Erythroblast (primary cell): ENCODE results near the gene TSPAN16.
"Not testable (repeated sequence)": the region's sequence is repeated elsewhere in the genome, so short reads cannot be mapped to it uniquely, and the experiment has no call there.

Experiments
- DNase-seq, 2 experiments: peaks; one replicate each; lab custom pipeline; 2025; lab: John Stamatoyannopoulos, UW
- GATA1 ChIP-seq: IDR thresholded peaks from 2 replicates; pipeline ENCODE4 v1.6.1; 2011; ENCODE audit warnings: low read depth, mild to moderate bottlenecking, control low read depth, low read length, moderate library complexity
- POLR2A ChIP-seq: IDR thresholded peaks from 2 replicates; pipeline ENCODE4 v1.6.1; 2011; ENCODE audit warnings: mild to moderate bottlenecking, low read length

The TSPAN16 gene

GRCh38 chr19:11304936-11305335, 9.0 kb downstream of the TSPAN16 start:
- no peak for TF ChIP-seq POLR2A
- TF ChIP-seq GATA1, result no peak
- no peak for DNase-seq

GRCh38 chr19:11306337-11306736, 10.4 kb downstream of the TSPAN16 start:
- TF ChIP-seq GATA1, result no peak
- no peak for TF ChIP-seq POLR2A

DNA sequence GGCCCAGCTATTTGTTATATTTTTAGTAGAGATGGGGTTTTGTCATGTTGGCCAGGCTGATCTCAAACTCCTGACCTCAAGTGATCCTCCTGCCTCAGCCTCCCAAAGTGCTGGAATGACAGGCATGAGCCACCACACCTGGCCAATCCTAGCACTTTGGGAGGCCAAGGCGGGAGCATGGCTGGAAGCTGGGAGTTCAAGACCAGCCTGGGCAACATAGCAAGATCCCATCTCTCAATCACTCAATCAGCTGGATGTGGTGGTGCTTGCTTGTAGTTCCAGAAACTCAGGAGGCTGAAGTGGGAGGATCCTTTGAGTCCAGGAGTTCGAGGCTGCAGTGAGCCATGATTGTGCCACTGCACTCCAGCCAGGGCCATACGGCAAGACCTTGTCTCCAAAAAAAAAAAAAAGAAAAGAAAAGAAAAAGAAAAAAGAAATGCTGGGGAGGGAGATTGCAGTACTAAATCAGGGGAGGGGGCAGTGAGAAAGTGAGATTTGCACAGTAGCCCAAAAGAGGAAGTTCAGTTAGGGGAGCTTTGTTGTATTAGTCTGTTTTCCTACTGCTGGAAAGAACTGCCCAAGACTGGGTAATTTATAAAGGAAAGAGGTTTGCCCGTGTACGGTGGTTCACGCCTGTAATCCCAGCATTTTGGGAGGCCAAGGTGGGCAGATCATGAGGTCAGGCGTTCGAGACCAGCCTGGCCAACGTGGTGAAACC, 24.5 kb downstream of the TSPAN16 start:
- not testable (repeated sequence) for DNase-seq

More at GRCh38 chr19:11306337-11306736, 10.4 kb downstream of the TSPAN16 start:
- no peak for DNase-seq

DNA sequence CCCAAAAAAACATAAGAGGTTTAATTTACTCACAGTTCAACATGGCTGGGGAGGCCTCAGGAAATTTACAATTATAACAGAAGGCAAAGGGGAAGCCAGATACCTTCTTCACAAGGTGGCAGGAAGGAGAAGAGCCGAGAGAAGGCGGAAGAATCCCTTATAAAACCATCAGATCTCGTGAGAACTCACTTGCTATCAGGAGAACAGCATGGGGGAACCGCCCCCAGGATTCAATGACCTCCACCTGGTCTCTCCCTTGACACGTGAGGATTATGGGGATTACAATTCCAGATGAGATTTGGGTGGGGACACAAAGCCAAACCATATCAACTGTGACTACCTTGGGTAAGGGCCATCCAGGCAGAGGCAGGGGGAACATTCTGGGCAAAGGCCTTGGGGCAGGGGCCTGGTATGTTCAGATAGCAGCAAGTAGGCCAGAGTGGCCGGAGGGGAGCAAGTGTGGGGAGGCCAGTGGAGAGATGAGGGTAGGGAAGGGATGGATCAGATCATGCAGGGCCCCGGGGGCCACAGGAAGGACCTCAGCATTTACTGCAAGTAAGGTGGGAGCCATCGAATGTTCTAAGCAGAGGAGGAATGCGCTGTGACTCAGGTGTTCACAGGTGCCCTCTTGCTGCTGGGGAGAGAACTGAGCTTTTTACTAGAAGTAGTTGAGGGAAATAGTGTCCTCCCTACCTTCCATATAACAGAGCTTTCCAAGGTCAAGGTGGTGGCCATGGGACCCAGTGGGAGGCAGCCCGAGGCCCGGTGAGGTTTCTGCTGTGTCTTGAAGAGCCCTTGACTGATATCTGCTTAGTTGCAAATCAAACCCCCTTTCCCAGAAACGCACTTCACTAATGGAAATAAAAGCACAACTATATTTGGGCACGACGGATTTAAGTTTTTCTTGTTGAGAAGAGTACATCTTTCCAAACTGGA, 25.5 kb downstream of the TSPAN16 start:
- DNase-seq, result no peak
- TF ChIP-seq GATA1 (no peak), POLR2A (no peak)

DNA sequence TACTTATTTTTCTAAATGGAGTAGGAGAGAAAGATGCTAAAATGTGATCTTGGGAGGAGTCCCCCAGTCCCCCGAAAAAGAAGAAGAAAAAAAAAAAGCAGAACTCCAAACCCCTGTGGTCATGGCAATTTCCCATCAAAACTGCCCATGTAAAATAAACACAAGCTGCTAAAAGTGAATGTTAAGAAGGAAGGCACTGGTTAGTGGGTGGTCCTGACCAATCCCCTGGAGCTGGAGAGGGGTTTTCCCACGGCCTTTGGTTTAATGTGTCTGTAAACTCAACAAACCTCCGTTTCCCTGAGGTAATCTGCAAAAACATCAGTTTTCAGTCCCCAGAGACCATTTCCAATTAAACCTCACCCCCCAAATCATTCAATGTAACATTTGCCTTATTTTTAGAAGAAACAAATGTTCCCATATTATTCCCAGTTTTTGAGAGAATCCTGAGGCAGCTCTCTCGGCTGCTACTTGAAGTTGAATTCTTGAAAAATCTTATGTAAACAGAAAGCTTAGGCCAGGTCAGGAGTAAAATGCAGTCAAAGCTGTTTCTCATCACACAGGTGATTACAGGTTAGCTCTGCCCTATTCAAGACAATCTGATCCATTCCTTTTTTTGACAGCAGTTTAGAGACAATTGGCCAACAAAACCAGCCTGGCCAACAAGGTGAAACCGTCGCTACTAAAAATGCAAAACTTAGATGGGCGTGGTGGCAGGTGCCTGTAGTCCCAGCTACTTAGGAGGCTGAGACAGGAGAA, 26.5 kb downstream of the TSPAN16 start:
- no peak for DNase-seq
- TF ChIP-seq GATA1 (no peak), POLR2A (no peak)

- TF ChIP-seq GATA1 (no peak), POLR2A (no peak)
- DNase-seq, result no peak
Observed at GRCh38 chr19:11323601-11324078, 27.7 kb downstream of the TSPAN16 start.

DNA sequence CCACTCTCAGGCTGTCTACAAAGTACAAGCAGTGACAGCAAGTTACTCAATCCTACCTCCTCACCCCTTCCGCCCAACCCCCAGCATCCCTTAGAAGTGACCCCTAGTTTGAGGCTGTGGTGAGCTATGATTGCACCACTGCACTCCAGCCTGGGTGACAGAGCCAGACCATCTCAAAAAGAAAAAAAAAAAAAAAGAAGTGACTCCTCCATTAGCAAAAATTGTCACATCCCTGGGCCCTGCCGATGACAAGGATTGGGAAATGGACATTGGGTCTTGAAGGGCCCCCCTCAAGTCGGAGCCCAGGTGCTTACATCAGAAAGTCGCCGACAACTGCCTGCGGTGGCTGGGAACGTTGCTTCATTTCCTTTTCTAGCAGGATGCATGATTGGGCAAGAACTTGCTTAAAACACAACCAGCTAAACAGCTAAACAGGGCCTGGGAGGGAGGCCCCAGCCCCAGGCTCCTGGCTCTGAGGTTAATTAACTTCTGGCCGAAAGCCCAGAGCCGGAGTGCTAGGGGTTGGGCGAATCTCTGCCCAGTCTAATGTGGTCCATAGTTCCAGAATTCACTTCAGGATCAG, 28.2 kb downstream of the TSPAN16 start:
- TF ChIP-seq GATA1, result no peak
- no peak for TF ChIP-seq POLR2A
- DNase-seq, result no peak

DNA sequence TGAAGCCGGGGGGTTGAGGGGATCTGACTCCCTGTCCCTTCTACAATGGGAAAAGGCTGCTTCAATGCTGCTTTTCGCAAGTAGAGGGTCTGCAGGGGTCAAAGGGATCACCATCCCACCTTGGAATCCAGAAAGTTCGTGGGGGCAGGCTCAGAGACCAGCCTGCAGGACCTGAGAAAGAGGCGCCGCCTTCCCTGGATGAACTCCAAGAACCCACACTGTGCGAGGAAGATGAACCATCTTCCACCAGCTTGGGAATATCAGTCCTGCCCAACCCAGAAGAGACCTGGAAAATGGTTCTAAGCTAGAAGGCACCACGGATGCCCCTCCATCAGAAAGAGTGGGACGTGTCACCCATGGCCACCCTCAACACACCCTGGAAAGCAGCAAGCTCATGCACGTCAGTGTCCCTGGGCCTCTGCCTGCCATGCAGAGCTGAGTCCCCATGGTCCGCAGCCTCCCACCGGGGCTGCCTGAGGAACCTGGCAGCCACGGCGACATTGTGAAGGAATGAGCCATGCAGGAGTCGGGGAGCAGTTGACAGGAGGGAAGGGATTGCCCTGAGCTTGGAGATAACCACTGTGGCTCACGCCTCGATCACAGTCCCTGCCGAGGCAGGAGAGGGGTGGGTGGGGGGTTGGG, 28.9 kb downstream of the TSPAN16 start:
- TF ChIP-seq GATA1 (no peak), POLR2A (no peak)

DNA sequence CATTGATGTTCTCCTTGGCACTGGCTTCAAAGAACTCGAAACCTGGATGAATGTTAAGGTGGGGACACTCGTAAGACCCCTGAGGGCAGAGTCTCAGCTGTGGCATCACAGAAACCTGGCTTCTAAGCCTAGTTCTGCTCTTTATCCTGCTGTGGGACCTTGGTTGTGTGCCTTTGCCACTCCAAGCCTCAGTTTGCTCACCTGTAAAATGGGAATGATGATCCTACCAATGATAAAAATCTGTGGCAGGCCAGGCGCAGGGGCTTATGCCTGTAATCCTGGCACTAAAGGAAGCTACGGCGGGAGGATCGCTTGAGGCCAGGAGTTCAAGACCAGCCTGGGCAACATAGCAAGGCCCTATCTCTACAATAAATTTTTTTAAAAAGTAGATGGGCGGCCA, 29.6 kb downstream of the TSPAN16 start:
- TF ChIP-seq GATA1 (no peak), POLR2A (no peak)
- DNase-seq, result no peak

More for the DNA sequence above, 28.9 kb downstream of the TSPAN16 start:
- no peak for DNase-seq

DNA sequence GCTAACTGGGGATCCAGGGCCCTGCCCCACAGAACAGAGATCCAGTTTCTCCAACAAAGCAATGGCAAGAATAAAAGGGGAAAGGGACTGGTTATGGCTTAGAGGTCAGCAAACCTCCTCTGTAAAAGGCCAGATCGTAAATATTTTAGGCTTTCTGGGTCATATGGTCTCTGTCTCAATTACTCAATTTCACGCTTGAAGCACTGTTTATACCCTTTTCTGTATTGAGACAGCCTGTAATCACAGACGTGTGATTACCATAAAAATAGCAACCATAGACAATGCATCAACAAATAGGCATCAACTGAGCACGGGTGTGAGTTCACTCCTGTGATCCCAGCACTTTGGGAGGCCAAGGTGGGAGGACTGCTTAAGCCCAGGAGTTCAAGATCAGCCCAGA, 34.2 kb downstream of the TSPAN16 start:
- TF ChIP-seq GATA1 (no peak), POLR2A (no peak)
- DNase-seq, result no peak

DNA sequence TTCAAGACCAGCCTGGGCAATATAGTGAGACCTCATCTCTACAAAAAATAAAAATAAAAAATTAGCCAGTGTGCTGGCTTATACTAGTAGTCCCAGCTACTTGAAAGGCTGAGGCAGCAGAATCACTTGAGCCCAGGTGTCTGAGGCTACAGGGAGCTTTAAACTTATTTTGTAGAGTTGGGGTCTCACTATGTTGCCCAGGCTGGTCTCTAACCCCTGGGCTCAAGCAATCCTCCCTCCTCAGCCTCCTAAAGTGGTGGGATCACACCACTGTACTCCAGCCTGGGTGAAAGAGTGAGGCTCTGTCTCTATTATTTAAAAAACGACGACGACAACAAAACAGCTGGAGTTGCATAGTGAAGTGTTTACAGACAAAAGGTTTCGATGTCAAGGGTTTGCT, 35.5 kb downstream of the TSPAN16 start:
- TF ChIP-seq GATA1, result no peak
- TF ChIP-seq POLR2A, result no peak
- no peak for DNase-seq

DNA sequence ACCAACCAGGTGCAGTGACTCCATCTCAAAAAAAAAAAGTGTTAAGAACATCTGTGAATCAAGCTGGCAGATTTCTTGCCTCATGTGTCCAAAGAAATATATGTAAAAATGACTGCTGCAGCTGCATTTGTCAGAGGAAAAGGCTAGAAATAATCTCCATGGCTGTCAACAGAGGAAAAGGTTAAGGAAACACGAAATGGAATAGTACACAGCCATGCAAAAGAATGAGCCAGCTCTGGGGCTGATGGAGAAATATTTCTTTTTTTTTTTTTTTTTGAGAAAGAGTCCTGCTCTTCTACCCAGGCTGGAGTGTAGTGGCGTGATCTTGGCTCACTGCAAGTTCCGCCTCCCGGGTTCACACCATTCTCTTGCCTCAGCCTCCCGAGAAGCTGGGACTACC, 36.9 kb downstream of the TSPAN16 start:
- DNase-seq, result no peak
- TF ChIP-seq POLR2A (no peak), GATA1 (no peak)

DNA sequence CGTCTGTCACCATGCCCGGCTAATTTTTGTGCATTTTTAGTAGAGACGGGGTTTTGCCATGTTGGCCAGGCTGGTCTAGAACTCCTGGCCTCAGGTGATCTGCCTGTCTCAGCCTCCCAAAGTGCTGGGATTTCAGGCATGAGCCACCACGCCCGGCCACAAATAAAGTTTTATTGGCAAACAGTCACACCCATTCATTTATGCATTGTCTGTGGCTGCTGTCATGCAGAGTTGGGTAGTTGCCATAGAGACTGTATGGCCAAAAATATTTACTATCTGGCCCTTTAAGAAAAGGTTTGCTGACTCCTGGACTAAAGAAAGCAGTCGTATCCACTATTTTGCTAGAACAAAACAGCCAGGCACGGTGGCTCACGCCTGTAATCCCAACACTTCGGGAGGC, 37.9 kb downstream of the TSPAN16 start:
- DNase-seq, result not testable (repeated sequence)
